Cardiac septum (tissue), 1 donor: ENCODE results near the gene PIGR. TPM values are rescaled to one million over a fixed set of nuclear protein-coding genes. Genes with fewer than 3 reads are reported as not detected.

Experiments used
- DNase-seq: peaks from one replicate; pipeline ENCODE4 v3.0.0-alpha.2; 2020; ENCODE audit warnings: low spot score
- intact Hi-C: fragments of 100-400 bp; cut with DNase I; formaldehyde crosslinking; loops from one replicate; pipeline ENCODE4 v1.14.0; 2022
- long read RNA-seq: library from polyadenylated mRNA; unstranded; transcript quantifications from one replicate; pipeline ENCODE4 v2.0.0, GENCODE V29; 2021
- total RNA-seq: library from RNA; stranded (reverse); fragmentation: NEBNext Ultra II Directional; extraction: Animal tissue kit (Norgen Biotek cat#: 25700); gene quantifications from one replicate; pipeline ENCODE4 v1.2.1, GENCODE V29; 2021
- donor health status: DM: no; HTN: no; CAD: no.

Gene PIGR, protein sequence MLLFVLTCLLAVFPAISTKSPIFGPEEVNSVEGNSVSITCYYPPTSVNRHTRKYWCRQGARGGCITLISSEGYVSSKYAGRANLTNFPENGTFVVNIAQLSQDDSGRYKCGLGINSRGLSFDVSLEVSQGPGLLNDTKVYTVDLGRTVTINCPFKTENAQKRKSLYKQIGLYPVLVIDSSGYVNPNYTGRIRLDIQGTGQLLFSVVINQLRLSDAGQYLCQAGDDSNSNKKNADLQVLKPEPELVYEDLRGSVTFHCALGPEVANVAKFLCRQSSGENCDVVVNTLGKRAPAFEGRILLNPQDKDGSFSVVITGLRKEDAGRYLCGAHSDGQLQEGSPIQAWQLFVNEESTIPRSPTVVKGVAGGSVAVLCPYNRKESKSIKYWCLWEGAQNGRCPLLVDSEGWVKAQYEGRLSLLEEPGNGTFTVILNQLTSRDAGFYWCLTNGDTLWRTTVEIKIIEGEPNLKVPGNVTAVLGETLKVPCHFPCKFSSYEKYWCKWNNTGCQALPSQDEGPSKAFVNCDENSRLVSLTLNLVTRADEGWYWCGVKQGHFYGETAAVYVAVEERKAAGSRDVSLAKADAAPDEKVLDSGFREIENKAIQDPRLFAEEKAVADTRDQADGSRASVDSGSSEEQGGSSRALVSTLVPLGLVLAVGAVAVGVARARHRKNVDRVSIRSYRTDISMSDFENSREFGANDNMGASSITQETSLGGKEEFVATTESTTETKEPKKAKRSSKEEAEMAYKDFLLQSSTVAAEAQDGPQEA
- 0.22 TPM for total RNA-seq
- long read RNA-seq, result 0 reads

DNA sequence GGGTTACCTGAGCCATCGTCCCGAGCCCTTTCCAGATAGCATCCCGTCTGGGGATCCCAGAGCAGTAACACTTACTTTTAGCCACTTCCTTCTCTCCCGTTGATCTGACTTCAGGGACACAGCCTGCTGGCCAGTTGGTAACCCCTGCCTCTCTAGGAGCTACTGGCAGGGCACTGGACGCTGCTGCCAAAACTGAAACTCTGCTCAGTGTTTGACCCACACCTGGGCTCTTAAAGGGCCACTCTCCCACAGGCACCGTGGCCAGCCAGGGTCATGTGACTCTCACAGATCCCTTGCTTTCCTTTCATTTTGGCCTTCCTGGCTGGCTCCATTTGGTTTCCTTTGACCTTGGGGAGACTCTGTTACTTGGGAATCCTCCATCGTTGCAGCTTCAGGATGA is at the start of gene PIGR:
PIGR (minus strand) TSS at position 206 of the 400 bp plus-strand sequence. CDS start 5,935 bp downstream, outside the sequence.
- no peak for DNase-seq
- intact Hi-C loops, result no loop called here

DNA sequence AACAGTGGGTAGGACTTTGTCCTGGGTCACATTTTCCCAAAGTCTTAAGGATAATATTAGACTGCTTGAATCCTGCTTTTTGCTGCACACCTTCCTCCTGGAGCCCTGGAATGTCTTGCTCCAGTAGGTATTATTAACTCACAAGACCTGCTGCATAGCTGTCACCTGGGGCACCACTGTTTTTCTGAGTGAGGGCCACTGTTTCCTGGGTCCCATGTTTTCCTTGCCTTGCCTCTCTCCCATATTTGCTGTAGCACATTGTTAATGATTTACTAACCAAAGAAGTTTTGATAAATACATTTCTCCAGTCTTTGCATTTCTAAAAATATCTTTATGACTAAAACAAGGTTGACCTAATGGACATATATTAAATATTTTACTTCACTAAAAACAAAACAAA is 46.5 kb upstream of the PIGR start:
- no peak for DNase-seq
- intact Hi-C loops, result no loop called here

DNA sequence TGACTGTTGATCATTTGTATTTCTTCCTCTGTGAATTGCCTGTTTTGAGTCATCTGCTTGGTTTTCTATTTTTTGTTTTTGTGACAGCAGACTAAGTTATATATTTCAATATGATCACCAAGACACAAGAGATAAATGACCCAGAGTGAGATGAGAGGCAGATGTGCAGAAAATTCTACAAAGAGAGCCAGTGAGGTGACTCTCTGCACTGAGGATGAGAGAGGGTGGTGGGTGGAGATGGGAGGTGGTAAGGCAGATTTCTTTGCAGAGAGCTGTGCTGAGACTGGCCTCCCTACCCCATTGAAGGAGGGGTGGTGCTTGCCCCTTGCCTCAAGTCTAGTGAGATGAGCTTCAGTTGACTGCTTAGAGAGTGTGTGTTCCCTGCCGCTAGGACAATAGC is 41.6 kb upstream of the PIGR start:
- no peak for DNase-seq
- intact Hi-C loops, result no loop called here

DNA sequence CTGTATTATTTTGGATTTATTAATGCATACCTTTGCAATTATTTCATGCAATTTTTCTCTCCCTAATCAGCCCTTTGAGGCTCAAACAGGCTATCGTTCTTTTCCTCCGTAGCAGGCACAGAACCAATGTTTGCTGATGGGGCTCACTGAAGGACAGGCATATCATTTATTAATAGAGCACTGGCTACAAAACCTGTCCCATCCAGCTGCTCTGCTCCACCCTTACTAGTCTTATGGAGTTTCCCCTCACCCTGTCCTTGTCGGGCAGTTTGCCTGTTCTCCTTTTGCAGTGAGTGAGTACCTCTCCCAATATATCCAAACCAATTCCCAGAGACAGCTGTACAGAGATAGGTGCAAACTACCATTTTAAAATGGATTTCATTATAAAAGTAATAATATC is 40.6 kb upstream of the PIGR start:
- intact Hi-C loops, result no loop called here
- DNase-seq, result no peak

DNA sequence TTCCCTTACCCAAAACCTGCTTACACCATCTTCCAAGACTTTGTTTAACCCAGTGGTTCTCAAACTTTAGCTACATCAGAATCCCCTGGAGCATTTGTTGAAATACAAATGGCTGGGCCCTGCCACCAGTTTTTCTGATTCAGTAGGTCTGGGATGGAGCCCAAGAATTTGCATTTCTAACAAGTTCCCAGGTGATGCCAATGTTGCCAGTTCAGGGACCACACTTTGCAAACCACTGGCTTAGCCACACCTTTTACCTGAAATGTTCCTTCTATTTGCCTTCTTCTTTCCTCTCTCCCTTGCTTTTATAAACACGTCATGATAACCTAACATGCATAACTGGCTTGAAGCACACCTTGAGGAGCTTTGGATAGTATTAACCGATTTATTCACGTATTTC is 40.1 kb upstream of the PIGR start:
- no peak for DNase-seq
- intact Hi-C loops, result no loop called here

DNA sequence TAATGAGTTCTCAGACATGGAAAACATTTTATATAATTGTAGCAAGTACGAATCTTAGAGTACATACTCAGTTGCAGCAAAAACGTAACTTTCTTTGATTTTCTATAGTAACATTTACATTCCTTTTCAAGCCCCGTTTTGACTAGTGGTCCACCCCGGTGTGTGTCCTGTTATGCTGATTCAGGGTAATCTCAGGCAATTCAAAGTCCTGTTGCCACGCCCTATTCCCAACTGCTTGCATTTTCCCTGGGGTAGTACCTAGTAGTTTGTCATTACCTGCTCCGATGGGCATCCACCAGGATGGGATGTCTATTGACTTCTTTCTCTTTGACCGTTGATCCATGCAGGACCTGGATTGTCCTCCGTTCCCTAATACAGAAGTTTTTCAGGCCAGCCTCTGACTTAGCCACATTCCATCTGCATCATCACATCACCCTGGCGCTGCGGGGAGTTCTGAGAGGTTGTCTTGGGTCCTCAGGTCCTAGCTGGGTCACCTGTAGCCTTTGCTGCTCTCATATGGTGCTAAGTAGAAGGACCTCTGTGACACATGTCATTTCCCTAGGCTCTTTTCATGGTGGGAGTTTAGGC is 39.0 kb upstream of the PIGR start:
- intact Hi-C loops, result no loop called here
- DNase-seq, result no peak

DNA sequence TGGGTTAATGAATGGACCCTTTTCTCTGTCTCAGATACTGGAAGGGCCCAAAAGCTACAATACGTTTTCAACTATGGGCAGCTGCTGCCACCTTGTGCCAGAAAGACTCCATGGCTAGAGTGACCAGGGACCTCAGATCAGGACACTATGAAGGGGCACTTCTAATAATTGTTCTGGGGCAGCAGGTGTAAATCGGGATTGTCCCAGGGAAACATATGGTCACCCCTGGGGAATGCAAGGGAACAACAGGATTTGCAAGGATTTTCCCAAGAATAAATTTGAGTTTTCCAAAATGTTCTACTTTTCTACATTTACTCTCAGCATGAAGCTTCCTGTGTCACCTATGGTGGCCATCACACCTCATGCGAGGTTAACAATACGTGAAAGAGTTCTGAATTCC is 36.0 kb upstream of the PIGR start:
- intact Hi-C loops, result loop anchor here (2.0 to 5.0 kb wide), 2 partner anchors 47 to 350 kb away; no protein-coding TSS in a partner anchor
- DNase-seq, result no peak

DNA sequence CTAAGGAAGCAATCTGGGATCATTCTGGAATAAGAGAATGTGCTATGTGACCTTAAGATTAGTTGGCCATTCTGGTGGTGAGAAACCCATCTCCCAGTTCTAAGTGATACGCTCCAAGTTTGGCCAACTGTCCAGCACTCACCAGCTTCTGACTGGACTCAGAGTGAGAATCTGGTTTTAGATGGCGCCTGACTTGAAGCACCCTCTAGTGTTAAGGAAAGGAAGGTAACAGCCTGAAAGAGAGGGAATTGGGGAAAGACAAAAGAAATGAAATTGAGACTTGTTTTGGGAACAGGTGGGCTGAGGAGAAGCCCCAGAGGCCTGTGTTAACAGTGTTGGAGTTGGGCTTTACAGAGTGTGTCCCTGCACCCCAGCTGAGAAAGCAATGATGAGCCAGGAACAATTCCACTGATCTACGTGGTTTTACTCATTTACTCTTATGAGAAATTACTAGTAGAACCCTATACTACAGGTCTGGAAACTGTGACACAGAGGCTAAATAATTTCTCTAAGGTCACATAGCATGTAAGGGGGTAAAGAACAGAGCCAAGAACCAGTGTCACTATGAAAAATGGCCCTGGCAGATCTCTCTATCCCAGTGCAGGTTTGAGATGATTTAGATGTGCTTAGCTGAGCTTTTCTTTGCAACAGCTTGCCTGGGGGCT is 33.2 kb upstream of the PIGR start:
- no peak for DNase-seq
- intact Hi-C loops, result loop anchor here (5.0 kb wide), 1 partner anchor 347 kb away; no protein-coding TSS in a partner anchor

DNA sequence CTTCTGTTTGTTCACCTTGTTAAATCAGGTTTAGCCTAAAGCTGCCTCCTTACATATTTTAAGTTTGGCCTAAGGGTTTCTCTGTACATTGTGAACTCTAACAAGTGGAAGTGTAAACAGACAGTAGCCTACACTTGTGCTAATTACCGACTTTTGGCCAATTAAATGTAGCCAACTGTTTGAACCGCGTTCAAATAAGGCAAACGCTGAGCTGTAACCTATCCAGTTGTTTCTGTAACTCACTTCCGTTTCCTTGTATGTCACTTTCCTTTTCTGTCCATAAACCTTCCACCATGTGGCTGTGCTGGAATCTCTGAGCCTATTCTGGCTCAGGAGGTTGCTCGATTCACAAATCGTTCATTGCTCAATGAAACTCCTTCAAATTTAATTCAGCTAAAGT is 32.0 kb upstream of the PIGR start:
- no peak for DNase-seq
- intact Hi-C loops, result no loop called here

DNA sequence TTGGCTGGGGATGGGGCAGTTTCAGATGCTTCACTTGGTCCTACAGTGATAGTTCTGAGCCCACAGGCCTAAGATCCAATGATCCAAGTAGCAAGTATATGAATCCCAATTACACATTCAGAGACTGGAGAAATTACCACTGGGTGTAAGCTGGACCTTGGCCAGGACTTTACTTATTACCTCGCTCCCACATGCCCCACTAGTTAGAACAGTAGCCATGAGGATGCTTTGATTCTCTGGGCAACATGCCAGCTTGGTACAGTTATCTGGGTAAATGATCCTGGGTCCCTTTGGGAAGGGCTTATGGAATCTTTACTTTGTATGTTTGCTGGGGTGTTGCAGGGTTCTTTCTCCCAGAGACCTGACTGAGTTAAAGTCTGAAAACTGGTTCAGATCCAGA is 29.0 kb upstream of the PIGR start:
- DNase-seq, result no peak
- intact Hi-C loops, result no loop called here

DNA sequence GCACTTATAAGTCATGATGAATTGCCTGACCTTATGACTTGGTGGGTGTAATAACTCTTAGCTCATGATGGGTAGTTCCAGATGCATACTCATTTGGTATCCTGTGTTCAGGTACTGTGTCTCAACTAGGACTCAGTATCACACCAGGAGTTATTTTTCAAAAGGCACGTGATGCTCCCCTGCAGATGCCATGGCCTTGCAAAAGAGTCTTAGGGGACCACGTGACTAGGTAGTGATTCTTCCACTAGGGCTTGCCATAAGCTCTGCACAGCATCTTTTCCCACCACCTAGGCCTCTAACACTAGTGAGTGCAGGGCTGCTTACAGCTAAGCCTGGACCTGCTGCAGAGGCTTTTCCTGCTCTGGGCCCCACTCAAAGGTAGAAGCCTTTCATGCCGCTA is 27.9 kb upstream of the PIGR start:
- intact Hi-C loops, result no loop called here
- no peak for DNase-seq

DNA sequence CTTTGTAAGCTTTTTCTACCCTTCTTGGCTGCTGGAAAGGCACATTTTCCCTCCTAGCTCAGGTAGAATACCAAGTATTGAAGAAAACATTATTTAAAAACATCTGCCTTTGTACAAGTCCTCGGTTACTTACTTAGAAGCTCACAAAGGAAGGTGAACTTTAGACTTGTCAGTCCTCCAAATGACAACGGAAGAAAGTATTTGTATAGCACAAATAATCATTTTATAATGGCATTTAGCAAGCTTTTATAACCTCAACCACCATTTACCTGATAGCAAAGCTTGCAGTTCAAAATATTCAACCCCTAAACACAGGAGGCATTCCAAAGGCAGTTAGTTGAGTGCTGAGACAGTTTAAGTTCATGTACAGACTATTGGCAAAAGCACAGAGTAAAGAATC is 26.5 kb upstream of the PIGR start:
- intact Hi-C loops, result no loop called here

DNA sequence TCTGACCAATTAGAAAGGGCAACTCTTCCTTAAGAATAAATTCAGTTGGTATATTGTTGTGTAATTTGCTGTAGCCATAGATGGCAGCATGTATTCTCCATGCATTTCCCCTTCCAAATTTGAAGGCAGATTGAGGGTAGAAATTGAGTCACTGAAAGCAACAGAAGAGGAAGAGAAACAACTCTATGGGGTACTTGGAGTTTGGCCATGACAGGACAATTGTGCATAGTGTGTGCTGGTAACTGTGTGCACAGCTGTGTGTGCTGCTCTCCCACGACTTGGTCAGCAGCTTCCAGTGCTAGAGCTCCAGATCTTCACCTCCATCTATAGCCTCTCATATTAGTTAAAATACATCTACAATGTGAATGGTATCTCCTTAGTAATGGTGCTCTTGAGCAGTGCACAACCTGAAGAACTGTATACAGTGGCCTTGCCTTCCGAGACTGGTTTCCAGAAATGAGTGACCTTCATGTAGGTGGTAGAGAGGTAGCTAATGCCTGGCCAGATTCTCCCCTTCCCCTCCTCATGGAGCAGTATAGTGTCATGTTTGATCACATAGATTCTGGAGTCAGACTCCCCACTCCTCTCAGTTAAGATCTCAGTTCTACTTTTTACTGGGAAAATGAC is 24.9 kb upstream of the PIGR start:
- DNase-seq, result no peak
- intact Hi-C loops, result no loop called here

More for the DNA sequence above, 26.5 kb upstream of the PIGR start:
- DNase-seq, result no peak

DNA sequence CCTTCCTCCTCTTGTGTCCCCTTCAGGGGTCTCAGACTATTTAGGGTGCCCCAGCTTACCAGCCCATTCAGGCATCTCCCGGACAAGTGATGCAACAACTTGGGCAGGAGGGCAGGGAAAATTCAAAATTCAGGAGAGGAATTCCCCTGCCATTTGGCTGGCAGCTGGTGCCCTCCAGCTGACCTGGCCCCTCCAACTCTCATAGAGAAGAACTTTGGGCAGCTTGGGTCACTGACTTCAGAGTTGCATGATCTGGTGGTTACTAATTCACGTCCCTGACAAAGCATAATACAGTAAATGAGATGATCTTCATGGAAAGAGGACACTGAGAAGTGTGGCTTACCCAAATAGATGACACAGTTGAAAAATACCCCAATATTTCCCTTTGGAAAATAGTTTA is 24.2 kb upstream of the PIGR start, which contains the start of gene FCAMR:
FCAMR (minus strand) TSS at position 15 of the 400 bp plus-strand sequence. CDS start 335 bp downstream, outside the sequence.
- no peak for DNase-seq
- intact Hi-C loops, result no loop called here

DNA sequence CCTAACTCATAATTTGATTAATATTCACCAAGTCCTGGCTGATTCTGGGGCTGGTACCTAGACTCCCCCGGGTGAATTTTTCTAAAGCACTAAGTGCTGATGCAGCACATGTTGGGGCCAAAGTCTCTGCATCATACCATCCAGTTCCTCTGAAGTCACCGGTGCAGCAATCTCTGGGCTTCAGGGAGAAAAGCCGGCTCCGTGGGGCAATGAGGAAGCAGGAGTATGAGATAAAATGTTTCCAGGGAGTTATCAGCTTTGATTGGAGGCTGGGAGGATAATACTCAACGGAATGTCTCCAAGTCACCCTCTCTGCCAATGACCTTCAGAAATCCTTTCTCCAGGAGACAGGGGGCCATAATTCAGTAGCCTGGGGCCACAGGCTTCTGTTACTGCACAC is 22.8 kb upstream of the PIGR start:
- intact Hi-C loops, result no loop called here
- DNase-seq, result no peak

DNA sequence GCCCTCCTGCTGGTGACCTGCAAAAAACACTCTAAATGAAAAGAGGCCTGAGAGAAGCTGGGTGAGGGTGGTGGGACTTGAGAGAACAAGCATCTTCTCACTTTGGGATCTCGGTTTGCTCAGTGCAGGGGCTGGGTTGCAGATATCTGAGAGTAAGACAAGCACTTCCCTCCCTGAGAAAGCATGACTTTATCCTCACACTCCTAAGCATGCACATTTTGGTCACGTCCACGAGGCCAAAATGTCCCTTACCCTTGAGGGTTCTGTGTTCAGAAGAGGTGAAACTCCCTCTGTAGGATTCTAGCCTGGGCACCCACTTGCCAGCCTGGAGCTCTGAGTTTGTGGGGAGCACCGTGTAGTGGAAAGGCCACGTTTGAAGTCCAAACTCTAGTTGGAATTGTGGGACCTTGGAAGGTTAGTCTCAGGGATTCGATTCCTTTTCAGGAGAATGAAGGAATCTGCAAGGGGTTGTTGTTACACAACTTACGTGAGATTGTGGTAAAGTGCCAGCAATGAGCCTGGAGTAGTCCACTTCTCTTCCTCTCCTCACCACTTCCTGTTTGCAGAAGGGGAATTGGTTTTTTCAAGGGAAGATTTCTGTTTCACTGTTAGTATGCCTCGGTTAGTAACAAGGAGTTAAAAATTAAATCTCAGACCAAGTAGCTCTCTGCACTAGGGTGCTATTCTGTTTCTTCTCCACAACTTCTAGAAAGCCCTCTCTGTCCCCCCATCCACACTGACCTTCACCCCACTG is 21.0 kb upstream of the PIGR start:
- intact Hi-C loops, result no loop called here
- no peak for DNase-seq

DNA sequence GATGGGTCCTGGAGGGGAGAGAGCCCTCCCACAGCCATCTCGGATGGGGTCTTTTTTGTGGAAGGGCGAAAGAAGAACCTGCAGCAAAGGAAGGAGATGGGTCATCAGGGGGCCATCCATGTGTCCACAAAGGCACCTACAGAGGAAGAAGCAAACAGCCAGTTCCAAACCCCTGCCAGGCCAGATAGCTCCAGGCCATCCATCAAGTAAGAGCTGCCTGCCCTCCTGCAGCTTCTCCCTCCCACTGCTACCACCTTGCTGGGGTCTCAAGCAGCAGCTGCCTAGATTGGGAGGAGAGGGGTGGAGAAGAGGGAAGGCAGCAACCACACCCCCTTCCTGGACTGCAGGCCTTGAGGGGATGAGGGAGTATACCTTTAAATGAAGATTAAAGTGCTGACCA is 19.5 kb upstream of the PIGR start:
- intact Hi-C loops, result no loop called here
- DNase-seq, result no peak

DNA sequence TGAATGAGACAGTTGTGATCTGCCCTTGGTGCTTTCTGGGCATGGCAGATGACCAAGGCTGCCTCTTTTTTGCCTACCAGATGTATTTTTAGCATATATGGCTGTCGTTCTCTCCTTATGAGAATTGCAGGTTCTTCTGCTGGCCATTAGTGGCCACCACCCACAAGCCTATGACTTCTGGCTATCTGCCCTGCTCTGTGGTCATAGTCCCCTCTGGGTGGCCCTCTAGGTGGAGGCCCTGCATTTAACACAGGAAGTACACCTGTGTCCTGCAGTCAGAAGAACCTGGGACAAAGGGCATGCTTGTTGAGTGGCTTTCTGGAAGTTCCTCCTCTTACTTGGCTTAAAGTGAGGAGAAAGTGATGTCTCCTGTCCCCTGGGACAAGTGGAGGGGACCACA is 17.5 kb upstream of the PIGR start:
- intact Hi-C loops, result no loop called here
- no peak for DNase-seq
